Vein endothelial cell (primary cell): ENCODE measurements around the gene SETD4. TPM values are rescaled to one million over a fixed set of nuclear protein-coding genes. Genes with fewer than 3 reads are reported as not detected.

ENCODE experiments used
- small RNA-seq: library from RNA; depleted of rRNA; stranded (forward); fragments of <200 nt; gene quantifications from one replicate; pipeline ENCODE3, GENCODE V24; 2012
- total RNA-seq: library from RNA; depleted of rRNA; stranded (reverse); fragments of >200 nt; gene quantifications from 2 replicates; pipeline ENCODE4 v1.2.3, GENCODE V29; 2012

The SETD4 gene
- total RNA-seq: 10.1 and 18.2 TPM in 2 replicates

GRCh38 chr21:36060159-36060921, at the start of gene SETD4:
Gene SETD4 (minus strand): TSS chr21:36060526. CDS start chr21:36058888, 1,638 bp downstream.

GRCh38 chr21:36069713-36070583, 9.6 kb upstream of the SETD4 start, which contains the start of gene CBR1:
Gene CBR1 (plus strand): TSS chr21:36070024. CDS start chr21:36070116, 92 bp downstream.

Small RNA genes lying within 50 kb of the gene (small RNA-seq; reads per million reads assigned to genes)
- gene RNU6-992P: not detected

Other genes starting within 250 kb of the SETD4 start
- 25.5 and 32.2 TPM in 2 replicates for gene CBR1, start 9.5 kb upstream of the SETD4 start, total RNA-seq
- 6.2 and 10.9 TPM in 2 replicates for gene CBR3, start 74.6 kb upstream of the SETD4 start, total RNA-seq
- gene DOP1B, start 96.3 kb upstream of the SETD4 start, total RNA-seq: 11.8 and 12.1 TPM in 2 replicates